Measurements from ENCODE around the gene CXCL11. TPM values are rescaled to one million over a fixed set of nuclear protein-coding genes. Genes with fewer than 3 reads are reported as not detected.

CXCL11 gene
- total and polyA plus RNA-seq, 2 experiments from 2014 or later: 0.81 to 1.9 TPM

GRCh38 chr4:76036855-76037254, 985 bp upstream of the CXCL11 start:
- ATAC-seq: peak; percentile 59

More at GRCh38 chr4:76036855-76037254, 985 bp upstream of the CXCL11 start:
- Histone ChIP-seq H3K27me3 (ENCODE audit: insufficient read depth) (no peaks in the 10 kb centered on the region), H3K27ac (ENCODE audit: low read depth) (no peak overlapping the region), H3K79me2 (replicated peaks; ENCODE audit: insufficient read depth) (no peaks in the 10 kb centered on the region), H2AFZ (peak overlapping the region; percentile 80), H3K36me3 (ENCODE audit: insufficient read depth) (no peaks in the 10 kb centered on the region), H3K9me2 (ENCODE audit: insufficient read depth) (no peaks in the 10 kb centered on the region), H3F3A (replicated peaks; ENCODE audit: low read depth) (no peaks in the 10 kb centered on the region), H3K4me1 (ENCODE audit: insufficient read depth) (no peaks in the 10 kb centered on the region), H4K20me1 (replicated peaks; ENCODE audit: insufficient read depth) (no peaks in the 10 kb centered on the region), H3K4me3 (no peak overlapping the region), H3K4me2 (no peak overlapping the region)
- no peaks in the 10 kb centered on the region for H3K36me3 Mint-ChIP-seq (ENCODE audit: low read depth)
- no peaks in the 10 kb centered on the region for H3K9me3 Mint-ChIP-seq
- no peak for DNase-seq (ENCODE audit: low spot score)
- H3K4me3 Mint-ChIP-seq: no peak overlapping the region
- H3K27ac Mint-ChIP-seq: no peak overlapping the region
- no peaks in the 10 kb centered on the region for H3K4me1 Mint-ChIP-seq
- TF ChIP-seq, protein P1, sequence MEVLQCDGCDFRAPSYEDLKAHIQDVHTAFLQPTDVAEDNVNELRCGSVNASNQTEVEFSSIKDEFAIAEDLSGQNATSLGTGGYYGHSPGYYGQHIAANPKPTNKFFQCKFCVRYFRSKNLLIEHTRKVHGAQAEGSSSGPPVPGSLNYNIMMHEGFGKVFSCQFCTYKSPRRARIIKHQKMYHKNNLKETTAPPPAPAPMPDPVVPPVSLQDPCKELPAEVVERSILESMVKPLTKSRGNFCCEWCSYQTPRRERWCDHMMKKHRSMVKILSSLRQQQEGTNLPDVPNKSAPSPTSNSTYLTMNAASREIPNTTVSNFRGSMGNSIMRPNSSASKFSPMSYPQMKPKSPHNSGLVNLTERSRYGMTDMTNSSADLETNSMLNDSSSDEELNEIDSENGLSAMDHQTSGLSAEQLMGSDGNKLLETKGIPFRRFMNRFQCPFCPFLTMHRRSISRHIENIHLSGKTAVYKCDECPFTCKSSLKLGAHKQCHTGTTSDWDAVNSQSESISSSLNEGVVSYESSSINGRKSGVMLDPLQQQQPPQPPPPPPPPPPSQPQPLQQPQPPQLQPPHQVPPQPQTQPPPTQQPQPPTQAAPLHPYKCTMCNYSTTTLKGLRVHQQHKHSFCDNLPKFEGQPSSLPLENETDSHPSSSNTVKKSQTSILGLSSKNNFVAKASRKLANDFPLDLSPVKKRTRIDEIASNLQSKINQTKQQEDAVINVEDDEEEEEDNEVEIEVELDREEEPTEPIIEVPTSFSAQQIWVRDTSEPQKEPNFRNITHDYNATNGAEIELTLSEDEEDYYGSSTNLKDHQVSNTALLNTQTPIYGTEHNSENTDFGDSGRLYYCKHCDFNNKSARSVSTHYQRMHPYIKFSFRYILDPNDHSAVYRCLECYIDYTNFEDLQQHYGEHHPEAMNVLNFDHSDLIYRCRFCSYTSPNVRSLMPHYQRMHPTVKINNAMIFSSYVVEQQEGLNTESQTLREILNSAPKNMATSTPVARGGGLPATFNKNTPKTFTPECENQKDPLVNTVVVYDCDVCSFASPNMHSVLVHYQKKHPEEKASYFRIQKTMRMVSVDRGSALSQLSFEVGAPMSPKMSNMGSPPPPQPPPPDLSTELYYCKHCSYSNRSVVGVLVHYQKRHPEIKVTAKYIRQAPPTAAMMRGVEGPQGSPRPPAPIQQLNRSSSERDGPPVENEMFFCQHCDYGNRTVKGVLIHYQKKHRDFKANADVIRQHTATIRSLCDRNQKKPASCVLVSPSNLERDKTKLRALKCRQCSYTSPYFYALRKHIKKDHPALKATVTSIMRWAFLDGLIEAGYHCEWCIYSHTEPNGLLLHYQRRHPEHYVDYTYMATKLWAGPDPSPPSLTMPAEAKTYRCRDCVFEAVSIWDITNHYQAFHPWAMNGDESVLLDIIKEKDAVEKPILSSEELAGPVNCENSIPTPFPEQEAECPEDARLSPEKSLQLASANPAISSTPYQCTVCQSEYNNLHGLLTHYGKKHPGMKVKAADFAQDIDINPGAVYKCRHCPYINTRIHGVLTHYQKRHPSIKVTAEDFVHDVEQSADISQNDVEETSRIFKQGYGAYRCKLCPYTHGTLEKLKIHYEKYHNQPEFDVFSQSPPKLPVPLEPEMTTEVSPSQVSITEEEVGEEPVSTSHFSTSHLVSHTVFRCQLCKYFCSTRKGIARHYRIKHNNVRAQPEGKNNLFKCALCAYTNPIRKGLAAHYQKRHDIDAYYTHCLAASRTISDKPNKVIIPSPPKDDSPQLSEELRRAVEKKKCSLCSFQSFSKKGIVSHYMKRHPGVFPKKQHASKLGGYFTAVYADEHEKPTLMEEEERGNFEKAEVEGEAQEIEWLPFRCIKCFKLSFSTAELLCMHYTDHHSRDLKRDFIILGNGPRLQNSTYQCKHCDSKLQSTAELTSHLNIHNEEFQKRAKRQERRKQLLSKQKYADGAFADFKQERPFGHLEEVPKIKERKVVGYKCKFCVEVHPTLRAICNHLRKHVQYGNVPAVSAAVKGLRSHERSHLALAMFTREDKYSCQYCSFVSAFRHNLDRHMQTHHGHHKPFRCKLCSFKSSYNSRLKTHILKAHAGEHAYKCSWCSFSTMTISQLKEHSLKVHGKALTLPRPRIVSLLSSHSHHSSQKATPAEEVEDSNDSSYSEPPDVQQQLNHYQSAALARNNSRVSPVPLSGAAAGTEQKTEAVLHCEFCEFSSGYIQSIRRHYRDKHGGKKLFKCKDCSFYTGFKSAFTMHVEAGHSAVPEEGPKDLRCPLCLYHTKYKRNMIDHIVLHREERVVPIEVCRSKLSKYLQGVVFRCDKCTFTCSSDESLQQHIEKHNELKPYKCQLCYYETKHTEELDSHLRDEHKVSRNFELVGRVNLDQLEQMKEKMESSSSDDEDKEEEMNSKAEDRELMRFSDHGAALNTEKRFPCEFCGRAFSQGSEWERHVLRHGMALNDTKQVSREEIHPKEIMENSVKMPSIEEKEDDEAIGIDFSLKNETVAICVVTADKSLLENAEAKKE (CRISPR knock-in tag; IDR thresholded peaks at IDR 0.05): no peak
- TF ChIP-seq, protein P2, sequence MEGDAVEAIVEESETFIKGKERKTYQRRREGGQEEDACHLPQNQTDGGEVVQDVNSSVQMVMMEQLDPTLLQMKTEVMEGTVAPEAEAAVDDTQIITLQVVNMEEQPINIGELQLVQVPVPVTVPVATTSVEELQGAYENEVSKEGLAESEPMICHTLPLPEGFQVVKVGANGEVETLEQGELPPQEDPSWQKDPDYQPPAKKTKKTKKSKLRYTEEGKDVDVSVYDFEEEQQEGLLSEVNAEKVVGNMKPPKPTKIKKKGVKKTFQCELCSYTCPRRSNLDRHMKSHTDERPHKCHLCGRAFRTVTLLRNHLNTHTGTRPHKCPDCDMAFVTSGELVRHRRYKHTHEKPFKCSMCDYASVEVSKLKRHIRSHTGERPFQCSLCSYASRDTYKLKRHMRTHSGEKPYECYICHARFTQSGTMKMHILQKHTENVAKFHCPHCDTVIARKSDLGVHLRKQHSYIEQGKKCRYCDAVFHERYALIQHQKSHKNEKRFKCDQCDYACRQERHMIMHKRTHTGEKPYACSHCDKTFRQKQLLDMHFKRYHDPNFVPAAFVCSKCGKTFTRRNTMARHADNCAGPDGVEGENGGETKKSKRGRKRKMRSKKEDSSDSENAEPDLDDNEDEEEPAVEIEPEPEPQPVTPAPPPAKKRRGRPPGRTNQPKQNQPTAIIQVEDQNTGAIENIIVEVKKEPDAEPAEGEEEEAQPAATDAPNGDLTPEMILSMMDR (conservative IDR thresholded peaks at IDR 0.05; ENCODE audit: low read depth in 2 of 2): 0 out of 4 replicates have a peak, but pooled peaks of 1 of the 2 experiments have one; percentile 22
- TF ChIP-seq POLR2AphosphoS5 (IDR thresholded peaks at IDR 0.05; ENCODE audit: low read depth) (no peak), EZH2phosphoT487 (IDR thresholded peaks at IDR 0.05; ENCODE audit: unreplicated experiment) (no peak)
- no peaks in the 10 kb centered on the region for H3K27me3 Mint-ChIP-seq (ENCODE audit: insufficient read depth, low read depth, poor library complexity)
